Spleen (tissue), 7 donors: ENCODE measurements around the gene SERPINI2.

Experiments
- POLR2A ChIP-seq, 3 donors: fragments of 450-650 bp; IDR thresholded peaks; one replicate each; pipeline ENCODE4 v1.5.1; 2017; ENCODE audit warnings: antibody characterized with exemption in 3 of 3, mild to moderate bottlenecking in 1 of 3
- POLR2AphosphoS5 ChIP-seq, 3 donors: sonication (generic); formaldehyde crosslinking; IDR thresholded peaks; one replicate each; pipeline ENCODE4 v1.5.1; 2017; ENCODE audit warnings: antibody characterized with exemption in 3 of 3
- TF ChIP-seq, protein P1 (sequence below), 11 experiments: fragments of 200-600 bp in 7 of 11; fragments of 450-650 bp in 4 of 11; sonication (generic) in 4 of 11; IDR thresholded peaks in 8 of 11; conservative IDR thresholded peaks in 3 of 11; 1 replicate in 7 of 11; 2 replicates in 4 of 11; pipeline versions ENCODE4 v1.4.0 to v1.8.0; 2016 to 2021; ENCODE audit warnings: antibody characterized with exemption in 11 of 11, inconsistent platforms in 4 of 11, mild to moderate bottlenecking in 1 of 11
- donor health status: DM: no; HTN: no; CAD: no; lungs with moderate emphysema.
- donor health status: DM: no; HTN: no; CAD: no.
- donor health status: DM: no; HTN: no; CAD: no.

GRCh38 chr3:167483708-167484475 is 10.1 kb upstream of the SERPINI2 start:
- TF ChIP-seq, protein P1, sequence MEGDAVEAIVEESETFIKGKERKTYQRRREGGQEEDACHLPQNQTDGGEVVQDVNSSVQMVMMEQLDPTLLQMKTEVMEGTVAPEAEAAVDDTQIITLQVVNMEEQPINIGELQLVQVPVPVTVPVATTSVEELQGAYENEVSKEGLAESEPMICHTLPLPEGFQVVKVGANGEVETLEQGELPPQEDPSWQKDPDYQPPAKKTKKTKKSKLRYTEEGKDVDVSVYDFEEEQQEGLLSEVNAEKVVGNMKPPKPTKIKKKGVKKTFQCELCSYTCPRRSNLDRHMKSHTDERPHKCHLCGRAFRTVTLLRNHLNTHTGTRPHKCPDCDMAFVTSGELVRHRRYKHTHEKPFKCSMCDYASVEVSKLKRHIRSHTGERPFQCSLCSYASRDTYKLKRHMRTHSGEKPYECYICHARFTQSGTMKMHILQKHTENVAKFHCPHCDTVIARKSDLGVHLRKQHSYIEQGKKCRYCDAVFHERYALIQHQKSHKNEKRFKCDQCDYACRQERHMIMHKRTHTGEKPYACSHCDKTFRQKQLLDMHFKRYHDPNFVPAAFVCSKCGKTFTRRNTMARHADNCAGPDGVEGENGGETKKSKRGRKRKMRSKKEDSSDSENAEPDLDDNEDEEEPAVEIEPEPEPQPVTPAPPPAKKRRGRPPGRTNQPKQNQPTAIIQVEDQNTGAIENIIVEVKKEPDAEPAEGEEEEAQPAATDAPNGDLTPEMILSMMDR (IDR thresholded peaks at IDR 0.05 in 8 of 11, conservative IDR thresholded peaks at IDR 0.05 in 3 of 11): no peak
- TF ChIP-seq POLR2A (IDR thresholded peaks at IDR 0.05) (no peak), POLR2AphosphoS5 (IDR thresholded peaks at IDR 0.05) (no peak)
